GM06990 (cell line): ENCODE data around the gene CRYGD.

Experiments
- DNase-seq: peaks from one replicate; pipeline ENCODE4 v3.0.0-alpha.2; 2011; ENCODE audit not compliant: insufficient read length; ENCODE audit errors: extremely low read depth
- H3K27me3 ChIP-seq: replicated peaks from 2 replicates; pipeline ENCODE4 v1.6.0; 2011; ENCODE audit warnings: low read length; ENCODE audit not compliant: control insufficient read depth, insufficient read depth
- H3K36me3 ChIP-seq: 2 replicates; pipeline ENCODE4 v1.5.1; 2011; ENCODE audit warnings: low read length; ENCODE audit not compliant: control insufficient read depth, insufficient read depth
- H3K4me3 ChIP-seq: replicated peaks from 2 replicates; pipeline ENCODE4 v1.5.1; 2011; ENCODE audit warnings: low read depth, mild to moderate bottlenecking, control low read depth, low read length
- CTCF ChIP-seq: IDR thresholded peaks from 2 replicates; pipeline ENCODE4 v1.5.1; 2011; ENCODE audit warnings: low read length, control low read depth, mild to moderate bottlenecking, inconsistent platforms; ENCODE audit not compliant: insufficient read depth, poor library complexity, severe bottlenecking

Gene CRYGD

GRCh38 chr2:208135794-208136715 lies 11.7 kb upstream of the CRYGD start:
- TF ChIP-seq CTCF = no peak
- H3K27me3 ChIP-seq = no peaks in the 10 kb centered on the region
- no peak for DNase-seq

DNA sequence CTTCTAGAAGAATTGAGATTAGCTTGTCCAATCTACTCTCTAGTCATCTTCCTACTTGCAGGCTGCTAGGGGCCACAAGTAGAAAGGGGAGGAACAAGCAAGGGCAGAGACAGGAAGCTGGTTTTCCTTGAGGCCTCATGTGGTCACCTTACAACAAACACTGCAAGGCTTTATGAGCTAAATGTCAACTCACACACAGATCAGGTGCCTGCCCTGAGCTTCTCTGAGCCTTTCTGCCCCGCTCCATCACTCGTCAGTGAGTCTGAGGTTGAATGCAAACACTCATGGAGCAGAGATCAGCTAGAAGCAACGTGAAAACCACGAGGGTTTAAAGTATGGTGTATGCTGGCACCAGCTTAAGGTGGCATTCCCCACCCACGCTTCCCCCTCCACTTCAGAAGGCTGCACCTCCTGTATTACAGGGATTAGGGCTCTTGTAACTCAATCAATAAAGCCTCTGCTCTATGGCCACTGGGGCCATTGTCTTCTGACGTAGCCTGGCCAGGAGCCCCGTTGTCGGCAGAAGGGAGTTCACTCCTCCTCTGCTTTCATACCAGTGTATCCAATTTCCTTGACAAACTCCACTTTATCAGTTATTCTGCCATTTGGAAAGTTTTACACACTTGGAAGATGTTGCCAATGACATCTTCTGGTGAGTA lies 10.7 kb upstream of the CRYGD start:
- H3K36me3 ChIP-seq = no peaks in the 10 kb centered on the region
- DNase-seq = no peak
- no peaks in the 10 kb centered on the region for H3K27me3 ChIP-seq
- no peak for TF ChIP-seq CTCF
- no peak overlapping the region for H3K4me3 ChIP-seq

More at GRCh38 chr2:208135794-208136715, 11.7 kb upstream of the CRYGD start:
- H3K4me3 ChIP-seq = no peak overlapping the region
- H3K36me3 ChIP-seq = no peaks in the 10 kb centered on the region

DNA sequence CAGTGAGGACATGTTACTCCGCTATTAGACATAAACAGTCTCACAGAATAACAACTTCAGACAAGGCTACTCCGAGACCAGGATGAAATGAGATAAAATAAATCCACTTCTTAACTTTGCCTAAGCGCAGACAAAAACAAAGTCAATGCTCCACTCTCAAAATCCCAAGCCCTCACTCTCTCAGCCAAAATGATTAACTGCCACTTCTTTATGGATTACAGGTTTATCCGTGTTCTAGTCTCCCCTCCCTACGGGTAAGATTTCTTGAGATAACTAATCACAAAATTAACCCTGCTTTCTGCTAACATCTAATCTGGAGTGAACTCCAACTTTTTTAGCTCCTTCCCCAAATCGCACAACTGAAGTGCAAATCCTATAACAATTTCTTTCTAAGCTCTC lies 6.4 kb upstream of the CRYGD start:
- no peaks in the 10 kb centered on the region for H3K36me3 ChIP-seq
- no peak for TF ChIP-seq CTCF
- H3K27me3 ChIP-seq = no peaks in the 10 kb centered on the region
- no peak for DNase-seq
- H3K4me3 ChIP-seq = no peak overlapping the region

DNA sequence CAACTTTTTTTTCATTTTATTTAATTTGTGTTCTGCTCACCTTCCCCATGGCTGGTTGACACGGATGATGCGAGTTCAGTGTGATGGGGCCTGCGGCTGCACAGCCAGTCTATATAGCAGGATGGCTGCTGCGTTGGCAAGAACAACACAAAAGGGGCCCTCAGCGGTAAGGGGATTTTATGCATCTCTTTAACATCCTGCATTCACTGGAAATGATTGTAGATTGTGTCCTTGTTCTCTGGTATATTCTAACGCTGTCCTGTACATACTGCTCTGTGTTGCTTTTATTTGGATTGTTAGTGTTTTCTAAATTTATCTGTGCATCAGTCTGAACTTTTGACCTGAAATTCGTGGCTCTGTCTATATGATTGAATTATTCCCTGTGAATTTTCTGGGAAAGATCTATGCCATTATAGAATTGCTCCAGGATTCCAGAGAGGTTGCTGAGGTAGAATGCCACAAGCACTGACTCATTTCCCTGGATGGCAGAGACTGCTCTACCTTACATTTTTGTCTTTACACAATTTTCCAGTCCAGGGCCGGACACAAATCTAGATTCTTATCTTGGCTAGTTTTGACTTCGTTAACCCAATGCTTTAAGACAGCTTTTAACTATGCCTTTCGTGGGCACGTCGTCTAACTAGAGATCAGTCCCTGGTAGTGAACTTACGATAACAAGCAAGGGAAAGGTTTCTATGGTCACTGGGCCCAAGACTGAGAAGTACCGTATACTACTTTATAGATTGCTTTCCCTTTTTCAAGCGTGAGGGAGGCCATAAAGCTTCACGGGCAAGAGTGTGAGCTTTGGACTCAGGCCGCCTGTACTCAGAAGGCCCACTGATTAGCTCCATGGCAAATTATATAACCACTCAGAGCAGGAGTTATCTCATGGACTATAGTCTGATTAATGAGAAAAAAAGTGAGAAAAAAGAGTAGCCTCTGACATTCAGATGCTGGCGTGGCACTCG lies 5.7 kb upstream of the CRYGD start, which contains the start of gene CRYGC:
TSS of gene CRYGC (minus strand) at position 85 of the 968 bp plus-strand sequence. CDS start at position 49, 36 bp downstream.
- H3K36me3 ChIP-seq = no peaks in the 10 kb centered on the region
- no peaks in the 10 kb centered on the region for H3K27me3 ChIP-seq
- DNase-seq = no peak
- TF ChIP-seq CTCF = no peak
- no peak within 1 kb of the TSS for H3K4me3 ChIP-seq

GRCh38 chr2:208128136-208128535 lies 3.8 kb upstream of the CRYGD start:
- TF ChIP-seq CTCF = no peak
- H3K4me3 ChIP-seq = no peak overlapping the region
- DNase-seq = no peak

More at GRCh38 chr2:208128136-208128535, 3.8 kb upstream of the CRYGD start:
- Histone ChIP-seq H3K27me3 (no peaks in the 10 kb centered on the region; the same call in 1 of the 2 replicates), H3K36me3 (no peaks in the 10 kb centered on the region)
